Psoas muscle (tissue), 8 donors: Measurements from ENCODE around the gene UBE3A. TPM values are rescaled to one million over a fixed set of nuclear protein-coding genes. Genes with fewer than 3 reads are reported as not detected.

ENCODE experiments used
- ATAC-seq, 4 donors: fragments of 200-7000 bp; cut with Tn5 transposase; one replicate each; pipeline ENCODE4 v1.9.1; 2020; ENCODE audit warnings: moderate library complexity in 3 of 4, mild to moderate bottlenecking in 2 of 4
- DNase-seq, 2 donors: peaks; one replicate each; pipeline ENCODE4 v3.0.0-alpha.2; 2020
- H3K27ac ChIP-seq: fragments of 200-600 bp; one replicate; pipeline ENCODE4 v1.8.0; 2022
- H3K27me3 ChIP-seq, 3 donors: fragments of 200-600 bp in 1 of 3; one replicate each; pipeline versions ENCODE4 v1.6.1 to v1.8.0; 2013 to 2022; ENCODE audit warnings: low read length in 2 of 3, mild to moderate bottlenecking in 2 of 3, moderate library complexity in 1 of 3; ENCODE audit not compliant: insufficient read depth in 3 of 3
- H3K36me3 ChIP-seq, 2 donors: fragments of 200-600 bp in 1 of 2; one replicate each; pipeline versions ENCODE4 v1.6.1 to v1.8.0; 2013 to 2022; ENCODE audit warnings: low read depth in 1 of 2, mild to moderate bottlenecking in 1 of 2, moderate library complexity in 1 of 2; ENCODE audit not compliant: insufficient read depth in 1 of 2
- H3K4me1 ChIP-seq: fragments of 200-600 bp; one replicate; pipeline ENCODE4 v1.8.0; 2022
- H3K4me3 ChIP-seq: fragments of 200-600 bp; one replicate; pipeline ENCODE4 v1.8.0; 2022; ENCODE audit warnings: mild to moderate bottlenecking
- H3K9me3 ChIP-seq: fragments of 200-600 bp; one replicate; pipeline ENCODE4 v1.8.0; 2022
- WGBS, 3 donors: extraction: QIAGEN DNeasy Blood & Tissue Kit; methylation state at CpG; one replicate each; pipeline versions ENCODE4 v1.1.6 to v1.1.7; 2013; 5-methylcytosine and 5-hydroxymethylcytosine counted together
- intact Hi-C, 2 donors: fragments of 100-400 bp; cut with DNase I; formaldehyde crosslinking; loops; one replicate each; pipeline versions ENCODE4 v1.11.0 to v1.14.2; 2022
- polyA plus RNA-seq, 3 donors: library from polyadenylated mRNA; stranded (reverse); fragments of 200-250 nt; gene quantifications; one replicate each; pipeline ENCODE4 v1.2.3, GENCODE V29; 2013
- total RNA-seq, 4 donors: library from RNA; stranded (reverse); fragmentation: NEBNext Ultra II Directional in 2 of 4; extraction: Animal tissue kit (Norgen Biotek cat#: 25700) in 2 of 4; gene quantifications; one replicate each; pipeline versions ENCODE4 v1.2.1 to v1.2.4, GENCODE V29; 2021 to 2023
- TF ChIP-seq, protein P1 (sequence below): fragments of 200-600 bp; IDR thresholded peaks from one replicate; pipeline ENCODE4 v1.8.0; 2022; ENCODE audit warnings: antibody characterized with exemption
- donor health status: healthy with polysubstance abuse.
- donor health status: DM: no; HTN: no; CAD: no; lungs with moderate emphysema.
- donor health status: Bipolar disorder and iron deficiency.
- donor health status: healthy.
- donor health status: DM: yes; HTN: yes; CAD: no.
- donor health status: DM: no; HTN: no; CAD: no.
- donor health status: DM: no; HTN: no; CAD: no.
- donor health status: DM: yes; HTN: yes; CAD: no.

The UBE3A gene
- total and polyA plus RNA-seq, 7 donors = 53.5 to 198 (median 144) TPM

DNA sequence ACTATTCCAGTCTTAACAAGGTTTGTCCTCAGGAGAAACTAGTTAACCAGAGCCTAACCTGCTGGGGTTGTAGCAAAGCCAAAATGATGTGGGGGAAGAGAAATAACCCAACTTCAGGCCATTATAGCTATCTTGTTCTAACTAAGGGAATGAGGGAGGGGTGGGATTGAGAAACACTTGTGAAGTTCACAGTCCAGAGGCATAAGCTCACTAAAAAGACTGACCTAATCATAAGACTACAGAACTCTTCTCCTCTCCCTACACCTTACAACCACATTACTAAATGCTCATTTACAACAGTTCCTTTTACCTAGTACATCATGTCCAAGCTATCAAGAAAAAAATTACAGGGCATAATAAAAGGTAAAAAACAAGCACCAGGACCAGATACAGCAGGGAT, 52.8 kb downstream of the UBE3A start:
- intact Hi-C loops = loop anchor here in 1 of 2 donors (5.0 kb wide), 1 partner anchor 51 kb away; the partner anchor contains the start of gene UBE3A
- no peak overlapping the region for H3K27ac ChIP-seq

GRCh38 chr15:25381579-25381978, 57.2 kb downstream of the UBE3A start:
- DNase-seq (no peak), ATAC-seq (peak in 3 of 4 donors; percentile 63 to 75 (median 73))
- TF ChIP-seq, protein P1, sequence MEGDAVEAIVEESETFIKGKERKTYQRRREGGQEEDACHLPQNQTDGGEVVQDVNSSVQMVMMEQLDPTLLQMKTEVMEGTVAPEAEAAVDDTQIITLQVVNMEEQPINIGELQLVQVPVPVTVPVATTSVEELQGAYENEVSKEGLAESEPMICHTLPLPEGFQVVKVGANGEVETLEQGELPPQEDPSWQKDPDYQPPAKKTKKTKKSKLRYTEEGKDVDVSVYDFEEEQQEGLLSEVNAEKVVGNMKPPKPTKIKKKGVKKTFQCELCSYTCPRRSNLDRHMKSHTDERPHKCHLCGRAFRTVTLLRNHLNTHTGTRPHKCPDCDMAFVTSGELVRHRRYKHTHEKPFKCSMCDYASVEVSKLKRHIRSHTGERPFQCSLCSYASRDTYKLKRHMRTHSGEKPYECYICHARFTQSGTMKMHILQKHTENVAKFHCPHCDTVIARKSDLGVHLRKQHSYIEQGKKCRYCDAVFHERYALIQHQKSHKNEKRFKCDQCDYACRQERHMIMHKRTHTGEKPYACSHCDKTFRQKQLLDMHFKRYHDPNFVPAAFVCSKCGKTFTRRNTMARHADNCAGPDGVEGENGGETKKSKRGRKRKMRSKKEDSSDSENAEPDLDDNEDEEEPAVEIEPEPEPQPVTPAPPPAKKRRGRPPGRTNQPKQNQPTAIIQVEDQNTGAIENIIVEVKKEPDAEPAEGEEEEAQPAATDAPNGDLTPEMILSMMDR = no peak
- H3K4me1 ChIP-seq = peaks cover 4% of the 10 kb centered on the region
- H3K27ac ChIP-seq = no peak overlapping the region
- no peaks in the 10 kb centered on the region for H3K9me3 ChIP-seq
- no peaks in the 10 kb centered on the region for H3K27me3 ChIP-seq
- intact Hi-C loops = no loop called here
- no peak overlapping the region for H3K4me3 ChIP-seq
- H3K36me3 ChIP-seq = peaks cover 0 to 3% of the 10 kb centered on the region in 2 donors
- WGBS, 3 donors = 87 to 93% (median 91%) methylated on average over 5 of the region's 5 CpGs

More for the DNA sequence above, 52.8 kb downstream of the UBE3A start:
- H3K4me1 ChIP-seq = peaks cover 12% of the 10 kb centered on the region
- no peak overlapping the region for H3K4me3 ChIP-seq
- H3K27me3 ChIP-seq = no peaks in the 10 kb centered on the region
- ATAC-seq (peak in 1 of 4 donors; percentile 19), DNase-seq (no peak)
- no peaks in the 10 kb centered on the region for H3K9me3 ChIP-seq
- TF ChIP-seq, protein P1 = no peak
- no peaks in the 10 kb centered on the region for H3K36me3 ChIP-seq

- H3K4me1 ChIP-seq = no peaks in the 10 kb centered on the region
- intact Hi-C loops = loop anchor here in 1 of 2 donors (5.0 kb wide), 2 partner anchors 41 to 44 kb away; no protein-coding TSS in a partner anchor
- peaks cover 3 to 22% of the 10 kb centered on the region in 2 donors for H3K36me3 ChIP-seq
- no peaks in the 10 kb centered on the region for H3K9me3 ChIP-seq
- H3K4me3 ChIP-seq = no peak overlapping the region
- no peak for DNase-seq
- 53 to 85% (median 53%) methylated on average over 2 of the region's 2 CpGs for WGBS, 3 donors
- ATAC-seq = no peak
- no peak overlapping the region for H3K27ac ChIP-seq
- TF ChIP-seq, protein P1 = no peak
- H3K27me3 ChIP-seq = no peaks in the 10 kb centered on the region
Measured at GRCh38 chr15:25378501-25378901, 60.3 kb downstream of the UBE3A start.

DNA sequence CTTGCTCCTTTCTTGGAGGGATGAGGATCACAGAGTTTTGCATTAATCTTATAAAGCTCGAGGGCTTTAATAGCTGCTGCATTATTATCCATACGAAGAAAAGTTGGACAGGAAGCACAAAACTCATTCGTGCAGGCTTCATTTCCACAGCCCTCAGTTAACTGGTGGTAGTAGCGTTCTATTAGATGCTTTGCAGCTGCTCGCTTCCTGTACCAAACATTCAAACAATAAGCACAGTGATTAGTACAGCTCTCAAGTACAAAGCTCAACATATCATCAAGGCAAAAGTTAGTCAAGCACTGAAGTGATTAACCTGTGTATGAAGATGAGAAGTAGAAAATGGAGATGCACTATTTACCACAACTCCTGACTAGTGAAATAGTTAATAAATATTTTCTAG, 63.3 kb downstream of the UBE3A start:
- TF ChIP-seq, protein P1 = no peak

GRCh38 chr15:25374143-25374542, 64.7 kb downstream of the UBE3A start:
- TF ChIP-seq, protein P1 = no peak
- Histone ChIP-seq H3K27me3 (no peaks in the 10 kb centered on the region), H3K4me1 (no peaks in the 10 kb centered on the region), H3K36me3 (peaks cover 9 to 51% of the 10 kb centered on the region in 2 donors), H3K27ac (no peak overlapping the region), H3K9me3 (no peaks in the 10 kb centered on the region), H3K4me3 (no peak overlapping the region)
- peak in 2 of 4 donors; percentile 29 to 35 for ATAC-seq
- 79 to 87% (median 84%) methylated on average over 3 of the region's 3 CpGs for WGBS, 3 donors
- DNase-seq = no peak
- intact Hi-C loops = no loop called here

More for the DNA sequence above, 63.3 kb downstream of the UBE3A start:
- H3K4me1 ChIP-seq = no peaks in the 10 kb centered on the region
- ATAC-seq (no peak), DNase-seq (no peak)
- no peak overlapping the region for H3K4me3 ChIP-seq
- H3K9me3 ChIP-seq = no peaks in the 10 kb centered on the region
- peaks cover 6 to 42% of the 10 kb centered on the region in 2 donors for H3K36me3 ChIP-seq
- no peaks in the 10 kb centered on the region for H3K27me3 ChIP-seq
- no peak overlapping the region for H3K27ac ChIP-seq
- intact Hi-C loops = loop anchor here in 1 of 2 donors (5.0 kb wide), 2 partner anchors 38 to 47 kb away; no protein-coding TSS in a partner anchor
- WGBS, 3 donors = 76 to 82% (median 76%) methylated on average over 5 of the region's 5 CpGs
